ENCODE results near the gene ABL2.

DNA sequence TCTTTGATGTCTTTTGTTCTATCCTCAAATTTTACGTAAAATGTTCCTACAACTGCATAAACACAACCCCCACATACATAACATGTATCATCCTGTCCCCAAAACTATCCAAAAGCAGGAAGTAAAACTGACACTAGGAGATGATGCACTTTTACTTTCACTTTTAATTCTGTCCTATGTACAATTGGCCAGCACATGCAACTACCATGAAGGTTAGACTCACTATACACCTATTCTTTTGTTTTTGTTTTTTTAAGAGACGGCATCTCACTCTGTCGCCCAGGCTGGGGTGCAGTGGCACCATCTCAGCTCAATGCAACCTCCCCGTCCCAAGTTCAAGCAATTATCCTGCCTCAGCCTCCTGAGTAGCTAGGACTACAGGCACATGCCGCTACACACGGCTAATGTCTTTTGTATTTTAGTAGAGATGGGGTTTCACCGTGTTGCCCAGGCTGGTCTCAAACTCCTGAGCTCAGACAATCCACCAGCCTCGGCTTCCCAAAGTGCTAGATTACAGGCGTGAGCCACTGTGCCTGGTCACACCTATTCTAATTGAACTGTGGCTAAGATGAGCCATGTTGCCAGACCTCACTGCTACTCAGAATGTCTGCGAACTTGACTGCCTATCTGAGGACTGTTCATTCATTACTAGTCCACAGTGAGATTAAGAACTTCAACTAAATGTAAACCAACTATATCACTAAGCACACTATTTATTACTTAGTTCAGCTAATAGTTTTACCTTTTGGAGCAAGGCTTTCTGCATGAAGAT lies 99.6 kb downstream of the ABL2 start:
- TF ChIP-seq CTCF (IDR thresholded peaks at IDR 0.05; ENCODE audit: low read depth, low read length) (no peak), POLR2A (IDR thresholded peaks at IDR 0.05; ENCODE audit: extremely low read depth, insufficient read length) (no peak)
